HepG2 (cell line): ENCODE data around the gene VDR. TPM values are rescaled to one million over a fixed set of nuclear protein-coding genes. Genes with fewer than 3 reads are reported as not detected.
A peak's percentile ranks its signal among the peaks of the same experiment; 100 is the strongest.

Experiments used
- CBX1 ChIP-seq: IDR thresholded peaks from one replicate; pipeline ENCODE4 v1.6.1; 2016; ENCODE audit warnings: antibody characterized with exemption, low read depth
- CCDC6 ChIP-seq: sonication (generic); formaldehyde crosslinking; IDR thresholded peaks from 2 replicates; pipeline ENCODE4 v1.8.1; 2022; ENCODE audit warnings: mild to moderate bottlenecking, missing genetic modification reagents, moderate library complexity
- ELF1 ChIP-seq: sonication (generic); formaldehyde crosslinking; IDR thresholded peaks from 2 replicates; pipeline ENCODE4 v1.4.0; 2020; ENCODE audit warnings: missing genetic modification reagents
- FOXP1 ChIP-seq, 2 experiments: fragments of 450-650 bp in 1 of 2; IDR thresholded peaks; 2 replicates each; pipeline ENCODE4 v1.6.1; 2017 to 2018; ENCODE audit warnings: antibody characterized with exemption in 1 of 2
- HIVEP1 ChIP-seq: sonication (generic); formaldehyde crosslinking; IDR thresholded peaks from 2 replicates; pipeline ENCODE4 v1.4.0; 2020; ENCODE audit warnings: mild to moderate bottlenecking, missing genetic modification reagents
- KLF15 ChIP-seq: sonication (generic); formaldehyde crosslinking; IDR thresholded peaks from 2 replicates; pipeline ENCODE4 v1.8.1; 2023; ENCODE audit warnings: borderline replicate concordance, mild to moderate bottlenecking, inconsistent platforms, missing genetic modification reagents, mixed read lengths
- KLF16 ChIP-seq, 2 experiments: sonication (generic) in 1 of 2; formaldehyde crosslinking in 1 of 2; IDR thresholded peaks; 2 replicates each; pipeline versions ENCODE4 v1.6.1 to v1.8.0; 2016 to 2023; ENCODE audit warnings: missing genetic modification reagents in 2 of 2, missing compliant biosample characterization in 1 of 2
- MAFG ChIP-seq: sonication (generic); formaldehyde crosslinking; IDR thresholded peaks from 2 replicates; pipeline ENCODE4 v1.5.1; 2020; ENCODE audit warnings: mild to moderate bottlenecking, missing genetic modification reagents
- MIER3 ChIP-seq: IDR thresholded peaks from 2 replicates; pipeline ENCODE4 v1.6.1; 2016; ENCODE audit warnings: missing compliant biosample characterization, borderline replicate concordance
- MYC ChIP-seq: sonication (generic); formaldehyde crosslinking; IDR thresholded peaks from 2 replicates; pipeline ENCODE4 v1.9.0; 2021; ENCODE audit warnings: missing genetic modification reagents, borderline replicate concordance
- NFE2L2 ChIP-seq: fragments of 150-350 bp; IDR thresholded peaks from 2 replicates; pipeline ENCODE4 v1.6.1; 2014; ENCODE audit warnings: low read length
- RBFOX2 ChIP-seq: fragments of 200-400 bp; formaldehyde crosslinking; IDR thresholded peaks from 2 replicates; pipeline ENCODE4 v1.6.1; 2017; ENCODE audit warnings: low read depth, mild to moderate bottlenecking, low read length
- RFX1 ChIP-seq: fragments of 450-650 bp; IDR thresholded peaks from 2 replicates; pipeline ENCODE4 v1.6.1; 2017
- SMARCC2 ChIP-seq: fragments of 450-650 bp; IDR thresholded peaks from 2 replicates; pipeline ENCODE4 v1.6.1; 2017; ENCODE audit warnings: antibody characterized with exemption, mild to moderate bottlenecking
- TEAD3 ChIP-seq: optimal IDR thresholded peaks from 2 replicates; pipeline ENCODE3; 2016; ENCODE audit warnings: borderline replicate concordance
- ZNF24 ChIP-seq: fragments of 450-650 bp; IDR thresholded peaks from 2 replicates; pipeline ENCODE4 v1.6.1; 2017; ENCODE audit warnings: antibody characterized with exemption, mild to moderate bottlenecking
- ZNF296 ChIP-seq: sonication (generic); formaldehyde crosslinking; conservative IDR thresholded peaks from 2 replicates; pipeline ENCODE4 v1.5.0; 2020; ENCODE audit warnings: mild to moderate bottlenecking, missing genetic modification reagents
- ZNF329 ChIP-seq: sonication (generic); formaldehyde crosslinking; IDR thresholded peaks from 2 replicates; pipeline ENCODE4 v1.9.0; 2021; ENCODE audit warnings: low read depth, mild to moderate bottlenecking, missing genetic modification reagents
- ZNF331 ChIP-seq: sonication (generic); formaldehyde crosslinking; IDR thresholded peaks from 2 replicates; pipeline ENCODE4 v1.4.0; 2020; ENCODE audit warnings: missing genetic modification reagents
- ZNF468 ChIP-seq: sonication (generic); formaldehyde crosslinking; IDR thresholded peaks from 2 replicates; pipeline ENCODE4 v1.8.0; 2022; ENCODE audit warnings: mild to moderate bottlenecking, moderate library complexity, missing genetic modification reagents
- ZNF530 ChIP-seq: sonication (generic); formaldehyde crosslinking; IDR thresholded peaks from 2 replicates; pipeline ENCODE4 v1.5.0; 2020; ENCODE audit warnings: low read depth, mild to moderate bottlenecking, missing genetic modification reagents
- ZNF547 ChIP-seq: sonication (generic); formaldehyde crosslinking; IDR thresholded peaks from 2 replicates; pipeline ENCODE4 v1.5.1; 2020; ENCODE audit warnings: mild to moderate bottlenecking, missing genetic modification reagents
- ZNF747 ChIP-seq: sonication (generic); formaldehyde crosslinking; IDR thresholded peaks from 2 replicates; pipeline ENCODE4 v1.8.1; 2023; ENCODE audit warnings: missing genetic modification reagents, mild to moderate bottlenecking, borderline replicate concordance
- ZNF761 ChIP-seq: sonication (generic); formaldehyde crosslinking; conservative IDR thresholded peaks from 2 replicates; pipeline ENCODE4 v1.4.0; 2020; ENCODE audit warnings: mild to moderate bottlenecking, missing genetic modification reagents
- ZNF777 ChIP-seq: sonication (generic); formaldehyde crosslinking; IDR thresholded peaks from 2 replicates; pipeline ENCODE4 v1.4.0; 2020; ENCODE audit warnings: missing genetic modification reagents
- ZNF792 ChIP-seq: IDR thresholded peaks from 2 replicates; pipeline ENCODE4 v1.6.1; 2016
- ZXDC ChIP-seq: sonication (generic); formaldehyde crosslinking; IDR thresholded peaks from 2 replicates; pipeline ENCODE4 v1.5.0; 2020; ENCODE audit warnings: mild to moderate bottlenecking, missing genetic modification reagents
- polyA plus RNA-seq, 8 experiments: library from polyadenylated mRNA; depleted of rRNA in 3 of 8; stranded (reverse) in 7 of 8; unstranded in 1 of 8; fragments of >200 nt; fragmentation: Illumina TruSeq in 4 of 8; extraction: Trizol in 4 of 8; gene quantifications; 2 replicates each; pipeline versions ENCODE4 v1.2.1 to v1.2.3, GENCODE V29; 2011 to 2016; ENCODE audit warnings: low read depth in 4 of 8, missing spikeins in 1 of 8, mixed read lengths in 1 of 8; ENCODE audit not compliant: insufficient read depth in 1 of 8
- total RNA-seq, 5 experiments: library from RNA; depleted of rRNA; stranded (reverse); fragments of >200 nt; fragmentation: Illumina TruSeq; extraction: Trizol; gene quantifications; 2 replicates each; pipeline ENCODE4 v1.2.3, GENCODE V29; 2016; ENCODE audit warnings: low read depth in 1 of 5
- TF ChIP-seq, protein P1 (sequence below): sonication (generic); formaldehyde crosslinking; IDR thresholded peaks from 2 replicates; pipeline ENCODE4 v1.4.0; 2020; ENCODE audit warnings: mild to moderate bottlenecking, missing genetic modification reagents
- TF ChIP-seq, protein P2 (sequence below): sonication (generic); formaldehyde crosslinking; IDR thresholded peaks from 2 replicates; pipeline ENCODE4 v1.4.0; 2020; ENCODE audit warnings: mild to moderate bottlenecking, missing genetic modification reagents

Gene VDR
- total and polyA plus RNA-seq, 2 of the 13 experiments (the other 11 are each of a cell fraction or from before 2014, with no cell fraction given): 0.08 to 0.33 TPM

- TF ChIP-seq FOXP1 (IDR thresholded peaks at IDR 0.05) (no peak), FOXP1 (CRISPR knock-in tag; IDR thresholded peaks at IDR 0.05) (no peak), HIVEP1 (CRISPR knock-in tag) (no peak), ELF1 (CRISPR knock-in tag) (no peak), ZNF296 (CRISPR knock-in tag) (no peak), SMARCC2 (no peak), ZNF530 (no peak), ZNF468 (no peak), ZXDC (CRISPR knock-in tag) (peak; percentile 48; the same call in 1 of the 2 replicates), ZNF24 (no peak), RBFOX2 (peak; percentile 15; the same call in 1 of the 2 replicates), CBX1 (no peak), ZNF331 (CRISPR knock-in tag) (peak; percentile 16; the same call in 1 of the 2 replicates), KLF16 (CRISPR knock-in tag; IDR thresholded peaks at IDR 0.05) (0 out of 4 replicates have a peak, but pooled peaks of 1 of the 2 experiments have one; percentile 53), MIER3 (CRISPR knock-in tag) (no peak), KLF15 (CRISPR knock-in tag) (no peak), ZNF761 (CRISPR knock-in tag) (no peak; the same call in 1 of the 2 replicates), ZNF777 (CRISPR knock-in tag) (no peak; the same call in 1 of the 2 replicates), MAFG (CRISPR knock-in tag) (no peak), TEAD3 (CRISPR knock-in tag) (peak; percentile 15), ZNF547 (0 out of 2 replicates have a peak, but pooled peaks have one; percentile 25), ZNF792 (CRISPR knock-in tag) (0 out of 2 replicates have a peak, but pooled peaks have one; percentile 21), ZNF329 (CRISPR knock-in tag) (no peak), ZNF747 (CRISPR knock-in tag) (no peak), CCDC6 (CRISPR knock-in tag) (no peak), NFE2L2 (no peak), MYC (CRISPR knock-in tag) (peak; percentile 67; the same call in 1 of the 2 replicates), RFX1 (no peak)
- TF ChIP-seq, protein P1, sequence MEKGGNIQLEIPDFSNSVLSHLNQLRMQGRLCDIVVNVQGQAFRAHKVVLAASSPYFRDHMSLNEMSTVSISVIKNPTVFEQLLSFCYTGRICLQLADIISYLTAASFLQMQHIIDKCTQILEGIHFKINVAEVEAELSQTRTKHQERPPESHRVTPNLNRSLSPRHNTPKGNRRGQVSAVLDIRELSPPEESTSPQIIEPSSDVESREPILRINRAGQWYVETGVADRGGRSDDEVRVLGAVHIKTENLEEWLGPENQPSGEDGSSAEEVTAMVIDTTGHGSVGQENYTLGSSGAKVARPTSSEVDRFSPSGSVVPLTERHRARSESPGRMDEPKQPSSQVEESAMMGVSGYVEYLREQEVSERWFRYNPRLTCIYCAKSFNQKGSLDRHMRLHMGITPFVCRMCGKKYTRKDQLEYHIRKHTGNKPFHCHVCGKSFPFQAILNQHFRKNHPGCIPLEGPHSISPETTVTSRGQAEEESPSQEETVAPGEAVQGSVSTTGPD (CRISPR knock-in tag): no peak
- TF ChIP-seq, protein P2, sequence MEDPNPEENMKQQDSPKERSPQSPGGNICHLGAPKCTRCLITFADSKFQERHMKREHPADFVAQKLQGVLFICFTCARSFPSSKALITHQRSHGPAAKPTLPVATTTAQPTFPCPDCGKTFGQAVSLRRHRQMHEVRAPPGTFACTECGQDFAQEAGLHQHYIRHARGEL: no peak
Measured at GRCh38 chr12:47819896-47820630, 84.7 kb downstream of the VDR start, which contains the start of gene HDAC7 (continued).
